WI38 (cell line): Measurements from ENCODE around the gene CCDC171.

Experiments
- H3K4me3 ChIP-seq: 2 replicates; pipeline ENCODE4 v1.5.1; 2011; ENCODE audit warnings: low read depth, mild to moderate bottlenecking, control low read depth, low read length
- CTCF ChIP-seq: IDR thresholded peaks from 2 replicates; pipeline ENCODE4 v1.5.1; 2012; ENCODE audit warnings: low read depth, mild to moderate bottlenecking, control low read depth, low read length

Gene CCDC171

DNA sequence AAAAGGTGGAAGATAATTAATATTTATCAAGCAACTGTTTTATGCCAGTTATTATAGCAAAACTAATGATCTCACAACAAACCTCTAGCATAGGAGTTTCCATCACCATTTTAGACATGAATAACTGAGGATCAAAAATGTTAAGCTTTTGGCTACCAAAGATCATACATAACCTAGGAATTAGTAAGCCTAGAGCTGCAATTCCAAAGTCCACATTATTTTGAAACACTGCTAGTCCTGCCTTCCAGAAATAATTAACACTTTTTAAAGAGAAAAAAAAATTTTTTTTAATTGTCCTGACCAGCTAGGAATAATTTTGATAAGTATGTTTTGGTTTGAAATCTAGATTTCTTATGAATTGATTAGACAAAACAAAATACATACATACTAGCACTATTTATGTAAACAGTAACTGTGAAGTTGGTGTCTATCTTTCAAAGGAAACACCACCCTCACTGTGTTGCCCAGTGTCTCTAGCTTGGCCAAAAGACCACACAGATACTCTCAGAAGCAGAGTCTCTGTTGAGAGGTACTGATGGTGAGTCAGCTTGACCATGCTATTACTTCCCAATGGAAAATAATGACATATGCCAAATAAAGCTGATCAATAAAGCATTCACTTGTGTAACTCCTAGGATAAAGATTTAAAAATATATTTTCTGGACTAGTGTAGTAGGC, 422.4 kb downstream of the CCDC171 start:
- H3K4me3 ChIP-seq, result no peak overlapping the region
- TF ChIP-seq CTCF, result no peak

DNA sequence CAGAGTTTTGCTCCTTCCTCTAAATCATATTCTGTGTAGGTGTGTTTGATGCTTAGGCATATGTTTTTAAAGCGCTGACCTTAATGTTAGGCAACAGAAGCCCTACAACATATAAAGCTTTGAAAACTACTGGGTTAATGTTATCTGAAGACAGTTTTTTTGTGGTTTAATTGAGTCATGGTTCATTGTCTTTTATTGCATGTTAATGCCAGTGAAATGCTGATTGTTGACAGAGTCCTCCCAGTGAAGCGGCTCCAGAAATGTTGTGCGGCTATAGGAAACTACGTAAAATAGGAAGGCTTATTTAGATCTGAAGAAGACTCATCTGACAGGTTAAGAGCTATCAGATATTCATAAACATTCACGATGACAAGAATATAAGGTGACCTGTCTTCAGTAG, 424.6 kb downstream of the CCDC171 start:
- no peak overlapping the region for H3K4me3 ChIP-seq
- TF ChIP-seq CTCF, result no peak

GRCh38 chr9:15982182-15982581, 429.3 kb downstream of the CCDC171 start:
- no peak overlapping the region for H3K4me3 ChIP-seq
- no peak for TF ChIP-seq CTCF

GRCh38 chr9:15999422-16000339, 446.8 kb downstream of the CCDC171 start:
- TF ChIP-seq CTCF, result no peak

DNA sequence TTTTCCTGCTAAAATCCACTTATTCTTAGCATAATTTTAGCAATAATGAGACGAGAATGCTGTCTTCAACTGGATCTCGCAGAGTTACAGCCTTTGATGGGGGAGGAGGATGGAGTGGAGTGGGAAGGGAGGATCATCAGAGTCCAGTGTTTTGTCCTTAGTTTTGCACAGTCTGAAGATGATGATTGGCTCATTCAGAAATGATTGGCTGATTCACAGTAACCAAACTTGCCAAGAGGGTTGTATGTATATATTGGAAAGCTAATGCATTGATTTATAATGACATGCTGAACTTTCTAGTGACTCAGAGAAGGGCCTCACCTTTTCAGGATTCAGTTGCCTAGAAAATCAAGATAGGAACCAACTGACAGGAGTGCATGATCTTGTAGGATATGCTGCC, 448.0 kb downstream of the CCDC171 start:
- TF ChIP-seq CTCF, result no peak
- no peak overlapping the region for H3K4me3 ChIP-seq

More at GRCh38 chr9:15999422-16000339, 446.8 kb downstream of the CCDC171 start:
- H3K4me3 ChIP-seq, result no peak overlapping the region

- no peak overlapping the region for H3K4me3 ChIP-seq
- TF ChIP-seq CTCF, result no peak
These were observed 449.0 kb downstream of the CCDC171 start for GRCh38 chr9:16001856-16002255.

GRCh38 chr9:16002816-16003215, 450.0 kb downstream of the CCDC171 start:
- TF ChIP-seq CTCF, result no peak
- H3K4me3 ChIP-seq, result no peak overlapping the region
